ENCODE results near the gene PLXNA3. TPM values are rescaled to one million over a fixed set of nuclear protein-coding genes. Genes with fewer than 3 reads are reported as not detected.

PLXNA3 gene
- total and polyA plus RNA-seq, 2 experiments from 2014 or later: 25.9 to 35.1 TPM

GRCh38 chrX:154449618-154450017 is 8.5 kb upstream of the PLXNA3 start:
- DNase-seq: no peak
- Histone ChIP-seq H3K4me2 (ENCODE audit: unreplicated experiment) (no peak overlapping the region), H3K36me3 (ENCODE audit: low read depth) (no peaks in the 10 kb centered on the region), H3K4me1 (ENCODE audit: insufficient read depth) (peaks cover 5% of the 10 kb centered on the region; the same call in 1 of the 2 replicates), H3K27me3 (replicated peaks; ENCODE audit: insufficient read depth) (no peaks in the 10 kb centered on the region), H3K79me2 (ENCODE audit: insufficient read depth) (peaks cover 35% of the 10 kb centered on the region), H3F3A (ENCODE audit: insufficient read depth) (no peaks in the 10 kb centered on the region), H3K27ac (no peak overlapping the region), H3K9me2 (ENCODE audit: insufficient read depth) (no peaks in the 10 kb centered on the region), H3K4me3 (no peak overlapping the region), H3K9ac (no peak overlapping the region), H4K20me1 (ENCODE audit: insufficient read depth) (no peaks in the 10 kb centered on the region), H3K9me3 (ENCODE audit: low read depth) (no peaks in the 10 kb centered on the region), H2AFZ (no peak overlapping the region)
- TF ChIP-seq EZH2 (IDR thresholded peaks at IDR 0.05; ENCODE audit: insufficient read depth, poor library complexity, severe bottlenecking) (no peak), EZH2phosphoT487 (IDR thresholded peaks at IDR 0.05; ENCODE audit: insufficient read depth, low read depth) (no peak)
- WGBS, 2 experiments (ENCODE audit: low coverage in 1 of 2, low lambda C conversion rate in 2 of 2, missing lambda C conversion rate in 2 of 2): 97 to 100% methylated on average over 5 to 18 of the region's 18 CpGs
- in situ Hi-C loops (cut with MboI): no loop called here

GRCh38 chrX:154450312-154450711 is 7.8 kb upstream of the PLXNA3 start:
- in situ Hi-C loops (cut with MboI): no loop called here
- 86 to 97% methylated on average over 8 to 14 of the region's 17 CpGs for WGBS, 2 experiments (ENCODE audit: low coverage in 1 of 2, low lambda C conversion rate in 2 of 2, missing lambda C conversion rate in 2 of 2)

GRCh38 chrX:154452823-154453222 is 5.3 kb upstream of the PLXNA3 start:
- WGBS, 2 experiments (ENCODE audit: low coverage in 1 of 2, low lambda C conversion rate in 2 of 2, missing lambda C conversion rate in 2 of 2): 89 to 94% methylated on average over 9 of the region's 9 CpGs

More at GRCh38 chrX:154450312-154450711, 7.8 kb upstream of the PLXNA3 start:
- no peaks in the 10 kb centered on the region for H3K27me3 ChIP-seq (replicated peaks; ENCODE audit: insufficient read depth)
- H3K27ac ChIP-seq: no peak overlapping the region
- no peak overlapping the region for H3K4me2 ChIP-seq (ENCODE audit: unreplicated experiment)
- peaks cover 3% of the 10 kb centered on the region; the same call in 1 of the 2 replicates for H3K4me1 ChIP-seq (ENCODE audit: insufficient read depth)
- H4K20me1 ChIP-seq (ENCODE audit: insufficient read depth): no peaks in the 10 kb centered on the region
- no peaks in the 10 kb centered on the region for H3K36me3 ChIP-seq (ENCODE audit: low read depth)
- H3K79me2 ChIP-seq (ENCODE audit: insufficient read depth): peaks cover 28% of the 10 kb centered on the region
- no peak overlapping the region for H3K4me3 ChIP-seq
- no peak for DNase-seq
- no peaks in the 10 kb centered on the region for H3K9me2 ChIP-seq (ENCODE audit: insufficient read depth)
- H3F3A ChIP-seq (ENCODE audit: insufficient read depth): no peaks in the 10 kb centered on the region
- TF ChIP-seq EZH2 (IDR thresholded peaks at IDR 0.05; ENCODE audit: insufficient read depth, poor library complexity, severe bottlenecking) (no peak), EZH2phosphoT487 (IDR thresholded peaks at IDR 0.05; ENCODE audit: insufficient read depth, low read depth) (no peak)
- no peak overlapping the region for H2AFZ ChIP-seq
- H3K9ac ChIP-seq: no peak overlapping the region
- no peaks in the 10 kb centered on the region for H3K9me3 ChIP-seq (ENCODE audit: low read depth)

GRCh38 chrX:154457491-154458115 is 478 bp upstream of the PLXNA3 start:
- Histone ChIP-seq H2AFZ (peak overlapping the region; percentile 58; the same call in 1 of the 2 replicates), H3F3A (ENCODE audit: insufficient read depth) (no peaks in the 10 kb centered on the region), H3K79me2 (ENCODE audit: insufficient read depth) (peaks cover 44% of the 10 kb centered on the region), H3K9me3 (ENCODE audit: low read depth) (no peaks in the 10 kb centered on the region), H3K27ac (peak overlapping the region; percentile 79), H3K4me2 (ENCODE audit: unreplicated experiment) (no peak overlapping the region), H3K36me3 (ENCODE audit: low read depth) (no peaks in the 10 kb centered on the region), H3K9ac (peak overlapping the region; percentile 90), H3K4me3 (peak overlapping the region; percentile 90), H3K27me3 (replicated peaks; ENCODE audit: insufficient read depth) (no peaks in the 10 kb centered on the region), H3K9me2 (ENCODE audit: insufficient read depth) (no peaks in the 10 kb centered on the region), H3K4me1 (ENCODE audit: insufficient read depth) (no peaks in the 10 kb centered on the region), H4K20me1 (ENCODE audit: insufficient read depth) (no peaks in the 10 kb centered on the region)
- WGBS, 2 experiments (ENCODE audit: low coverage in 1 of 2, low lambda C conversion rate in 2 of 2, missing lambda C conversion rate in 2 of 2): 18 to 28% methylated on average over 8 to 16 of the region's 65 CpGs
- TF ChIP-seq EZH2phosphoT487 (IDR thresholded peaks at IDR 0.05; ENCODE audit: insufficient read depth, low read depth): no peak
- no peak for TF ChIP-seq EZH2 (IDR thresholded peaks at IDR 0.05; ENCODE audit: insufficient read depth, poor library complexity, severe bottlenecking)
- peak; percentile 52 for DNase-seq
- in situ Hi-C loops (cut with MboI): no loop called here

More at GRCh38 chrX:154452823-154453222, 5.3 kb upstream of the PLXNA3 start:
- TF ChIP-seq EZH2 (IDR thresholded peaks at IDR 0.05; ENCODE audit: insufficient read depth, poor library complexity, severe bottlenecking) (no peak), EZH2phosphoT487 (IDR thresholded peaks at IDR 0.05; ENCODE audit: insufficient read depth, low read depth) (no peak)
- Histone ChIP-seq H3F3A (ENCODE audit: insufficient read depth) (no peaks in the 10 kb centered on the region), H4K20me1 (ENCODE audit: insufficient read depth) (no peaks in the 10 kb centered on the region), H3K27me3 (replicated peaks; ENCODE audit: insufficient read depth) (no peaks in the 10 kb centered on the region), H2AFZ (no peak overlapping the region), H3K4me1 (ENCODE audit: insufficient read depth) (no peaks in the 10 kb centered on the region), H3K9me3 (ENCODE audit: low read depth) (no peaks in the 10 kb centered on the region), H3K4me2 (ENCODE audit: unreplicated experiment) (no peak overlapping the region), H3K9me2 (ENCODE audit: insufficient read depth) (no peaks in the 10 kb centered on the region), H3K79me2 (ENCODE audit: insufficient read depth) (peaks cover 3% of the 10 kb centered on the region; the same call in 1 of the 2 replicates), H3K4me3 (no peak overlapping the region), H3K27ac (no peak overlapping the region), H3K36me3 (ENCODE audit: low read depth) (no peaks in the 10 kb centered on the region), H3K9ac (no peak overlapping the region)
- no peak for DNase-seq
- in situ Hi-C loops (cut with MboI): no loop called here
